HG03439 (cell line): ENCODE results near the gene XRCC4.
"Not testable (repeated sequence)": the region's sequence is repeated elsewhere in the genome, so short reads cannot be mapped to it uniquely, and the experiment has no call there.

Experiments used
- ATAC-seq: cut with Tn5 transposase; IDR thresholded peaks from one replicate; pipeline ENCODE4 v1.9.1; 2021; ENCODE audit warnings: mild to moderate bottlenecking, moderate library complexity; ENCODE audit not compliant: unreplicated experiment

Gene XRCC4

DNA sequence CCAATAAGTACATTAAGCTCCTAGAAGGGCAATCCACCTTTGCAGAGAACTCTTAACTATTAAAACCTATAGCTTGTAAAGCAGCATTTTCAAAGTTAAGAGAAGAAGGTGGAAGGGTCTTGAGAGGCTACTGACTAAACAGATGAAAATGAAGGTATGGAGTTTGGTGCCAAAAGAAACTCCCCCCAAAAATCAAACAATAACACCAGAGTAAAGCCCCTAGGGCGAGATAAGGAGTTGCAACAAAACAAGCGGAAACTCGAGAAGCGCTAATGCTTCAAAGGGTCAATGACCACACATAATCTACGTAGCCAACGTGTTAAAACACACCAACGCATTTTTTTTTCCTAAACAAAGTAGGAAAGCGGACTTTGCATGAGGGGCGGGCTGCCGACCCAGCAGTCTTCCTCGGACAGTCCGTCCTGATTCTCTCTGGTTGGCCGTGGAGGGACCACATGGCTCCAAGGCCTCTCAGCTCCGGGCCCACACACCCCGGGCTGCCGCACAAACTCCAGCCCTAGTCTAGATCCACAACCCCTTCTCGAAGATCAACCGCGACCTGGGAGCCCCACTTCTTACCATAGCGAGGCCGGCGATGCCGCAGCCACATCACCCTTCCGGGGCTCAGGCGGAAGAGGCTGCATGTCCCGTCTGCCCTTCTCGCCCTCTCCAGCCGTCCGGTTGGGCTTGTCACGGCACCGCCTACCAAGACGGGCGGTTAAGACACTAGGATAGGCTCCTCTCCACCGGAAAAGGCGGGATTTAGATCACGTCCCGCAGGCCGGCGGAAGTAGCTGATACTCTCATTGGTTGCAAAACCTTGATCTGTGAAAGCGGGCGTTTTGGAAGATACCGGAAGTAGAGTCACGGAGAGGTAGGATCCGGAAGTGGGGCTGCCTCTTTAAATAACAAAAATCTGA, at the start of gene XRCC4, which contains the start of gene TMEM167A:
Gene XRCC4 (plus strand): TSS at position 806 of the 920 bp plus-strand sequence. CDS start 27,373 bp downstream, outside the sequence.
Gene TMEM167A (minus strand): TSS at position 653 of the 920 bp plus-strand sequence. CDS start 71 bp downstream, at position 582.
- peak; percentile 99 for ATAC-seq

DNA sequence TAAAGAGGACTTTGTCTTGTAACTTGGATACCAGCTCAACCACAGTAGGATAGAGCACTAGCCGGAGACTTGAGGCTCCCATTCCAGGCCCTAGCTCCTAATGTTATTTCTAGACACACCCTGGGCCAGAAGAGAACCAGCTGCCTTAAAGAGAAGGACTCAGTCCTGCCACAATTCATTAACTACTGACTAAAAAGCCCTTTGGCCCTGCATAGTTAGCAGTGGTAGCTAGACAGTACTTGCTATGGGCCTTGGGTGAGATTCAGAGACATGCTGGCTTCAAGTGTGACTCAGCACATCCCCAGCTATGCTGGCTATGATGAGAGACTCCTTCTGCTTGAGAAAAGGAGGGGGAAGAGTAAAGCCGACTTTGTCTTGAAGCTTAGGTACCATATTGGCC, 47.4 kb upstream of the XRCC4 start:
- ATAC-seq: no peak

DNA sequence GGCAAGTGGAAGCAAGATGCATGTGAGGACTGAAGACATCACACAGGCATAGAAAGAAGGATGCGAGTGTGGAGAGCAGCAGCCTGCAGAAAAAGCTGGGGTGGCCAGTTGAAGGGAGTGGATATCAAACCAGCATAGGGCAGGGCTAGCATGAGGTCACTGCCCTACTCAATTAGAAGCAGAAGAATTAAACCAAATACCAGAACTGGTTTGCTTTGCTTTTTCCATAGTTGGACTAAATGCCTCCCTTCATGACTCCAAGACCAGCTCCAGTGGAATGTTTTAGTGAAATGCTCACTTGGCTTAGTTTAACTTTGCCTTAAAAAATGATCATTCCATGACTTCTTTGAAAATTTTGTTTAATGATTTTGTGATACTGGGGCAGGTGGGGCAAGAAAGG, 46.0 kb upstream of the XRCC4 start:
- ATAC-seq: no peak

DNA sequence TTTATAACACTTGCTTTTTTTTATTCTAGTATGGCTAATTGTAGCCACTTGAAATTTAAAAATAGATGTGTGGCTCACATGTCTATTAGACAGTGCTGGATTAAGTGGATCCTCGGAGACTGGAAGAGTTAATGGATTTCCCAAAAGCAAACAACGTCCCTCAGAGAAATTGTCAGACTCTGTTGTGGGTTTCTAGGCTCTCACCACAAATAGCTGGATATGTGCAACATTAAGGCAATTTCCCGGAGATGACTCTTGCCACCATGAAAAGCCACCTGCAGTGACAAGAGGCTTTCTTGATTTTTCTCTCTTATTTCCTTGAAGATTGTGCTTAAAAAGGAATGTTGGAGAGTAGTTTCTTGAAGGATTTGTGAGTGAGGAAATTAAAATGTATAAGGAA, 43.3 kb upstream of the XRCC4 start:
- no peak for ATAC-seq

DNA sequence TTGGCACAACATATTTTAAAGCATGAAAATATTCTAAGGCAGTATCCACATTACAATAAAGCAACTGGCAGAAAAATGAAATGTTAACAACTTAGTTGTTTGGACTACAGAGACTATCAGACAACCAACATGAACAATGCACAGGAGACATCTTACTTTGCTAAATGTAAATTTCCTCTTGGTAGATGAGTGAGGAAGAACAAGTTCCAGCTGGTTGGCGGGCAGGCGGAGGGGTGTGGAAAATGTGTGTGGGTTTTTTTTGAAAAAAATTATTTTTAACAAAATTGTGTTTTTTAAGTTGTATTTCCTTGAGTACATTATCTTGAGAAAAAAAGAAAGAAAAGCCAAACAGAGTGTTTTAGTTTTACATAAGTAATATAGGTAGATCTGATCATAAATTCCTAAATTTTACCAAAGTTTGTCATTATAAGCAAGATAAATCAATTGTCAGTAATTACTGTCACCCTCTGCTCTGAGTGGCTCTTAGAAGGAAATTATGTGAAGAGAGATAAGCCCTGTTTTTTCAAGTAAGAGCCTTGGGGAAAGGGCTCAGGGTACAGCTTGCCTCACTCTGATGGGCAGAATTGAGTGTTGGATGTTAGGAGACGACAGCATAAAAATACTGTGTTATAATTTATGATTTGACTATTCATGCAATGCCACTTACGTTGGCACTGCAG, 42.7 kb upstream of the XRCC4 start:
- ATAC-seq: no peak

DNA sequence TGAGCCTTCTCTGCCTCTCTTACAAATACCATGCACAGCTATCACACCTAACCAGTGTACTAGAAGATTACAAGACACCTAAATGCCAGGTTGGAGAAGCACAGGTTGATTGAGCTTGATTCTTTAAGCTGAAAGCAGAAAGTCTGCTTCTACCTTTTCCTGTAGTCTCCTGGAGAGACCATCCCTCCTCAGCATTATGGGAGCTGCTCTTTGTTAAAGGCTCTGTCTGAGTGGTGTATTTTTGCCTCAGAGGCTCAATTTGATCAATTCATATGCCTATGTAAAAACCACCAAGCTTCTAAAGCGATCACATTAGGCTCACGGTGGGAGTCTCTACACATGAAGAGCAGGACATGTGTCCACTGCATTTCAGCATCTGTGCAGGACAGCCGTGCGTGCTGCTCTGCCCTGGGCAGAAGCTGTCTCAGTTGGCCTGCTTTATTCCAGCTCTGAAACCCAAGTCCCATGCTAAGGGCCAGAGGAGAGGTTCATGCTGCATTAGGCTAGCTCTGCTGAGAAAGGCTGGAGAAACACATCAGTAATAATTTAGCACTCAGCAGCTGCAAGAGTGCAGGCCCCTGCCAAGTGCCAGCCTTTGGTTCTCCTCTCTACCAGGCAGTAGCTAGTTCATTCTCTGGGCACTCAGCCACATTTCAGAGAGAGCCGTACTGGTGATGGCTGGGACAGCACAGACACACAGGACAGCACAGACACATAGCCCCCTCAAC, 41.8 kb upstream of the XRCC4 start:
- ATAC-seq: no peak

DNA sequence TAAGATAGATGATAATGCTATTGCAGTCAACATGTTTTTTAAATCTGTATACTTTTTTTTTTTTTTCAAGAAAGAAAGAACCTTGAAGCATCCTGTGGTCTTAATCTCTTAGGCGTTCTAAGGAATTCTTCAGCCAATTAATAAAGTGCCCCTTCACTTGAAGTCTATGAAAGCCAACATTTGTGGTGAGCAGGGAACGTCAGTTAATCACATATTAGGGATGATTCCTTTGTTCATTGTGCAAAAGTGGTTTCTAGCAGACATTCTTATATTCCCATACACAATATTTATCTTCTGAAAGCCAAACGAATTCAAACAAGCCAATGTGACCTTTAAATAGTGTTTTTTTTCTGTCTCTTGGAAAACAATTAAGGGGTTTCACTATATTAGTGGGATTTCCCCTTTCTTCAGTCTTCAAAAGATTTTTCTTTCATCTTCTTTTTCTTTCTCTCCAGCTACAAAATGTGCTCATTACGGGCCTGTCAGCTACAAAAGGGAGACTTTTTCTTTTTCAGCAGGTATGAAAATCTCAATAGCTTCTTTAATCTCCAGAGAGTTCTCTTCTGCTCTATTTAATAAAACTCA, 40.3 kb upstream of the XRCC4 start:
- no peak for ATAC-seq

DNA sequence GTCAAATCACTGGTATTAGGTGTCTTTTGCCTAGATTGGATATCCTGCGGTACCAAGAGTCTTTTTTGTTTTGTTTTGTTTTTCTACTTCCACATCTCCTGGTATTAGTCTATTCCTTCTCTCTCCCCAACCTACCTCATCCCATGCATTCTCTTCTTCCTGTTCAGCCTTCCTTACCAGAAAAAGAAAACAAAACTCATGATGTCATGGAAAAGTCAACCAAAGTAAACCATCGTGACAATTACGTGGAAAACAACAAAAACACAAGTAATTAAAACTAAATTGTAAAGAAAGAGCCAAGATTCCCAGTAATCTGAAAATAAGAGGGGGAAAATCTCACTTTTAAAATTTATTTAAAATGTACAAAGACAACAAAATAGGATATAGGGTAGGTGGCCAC, 38.4 kb upstream of the XRCC4 start:
- ATAC-seq: no peak

DNA sequence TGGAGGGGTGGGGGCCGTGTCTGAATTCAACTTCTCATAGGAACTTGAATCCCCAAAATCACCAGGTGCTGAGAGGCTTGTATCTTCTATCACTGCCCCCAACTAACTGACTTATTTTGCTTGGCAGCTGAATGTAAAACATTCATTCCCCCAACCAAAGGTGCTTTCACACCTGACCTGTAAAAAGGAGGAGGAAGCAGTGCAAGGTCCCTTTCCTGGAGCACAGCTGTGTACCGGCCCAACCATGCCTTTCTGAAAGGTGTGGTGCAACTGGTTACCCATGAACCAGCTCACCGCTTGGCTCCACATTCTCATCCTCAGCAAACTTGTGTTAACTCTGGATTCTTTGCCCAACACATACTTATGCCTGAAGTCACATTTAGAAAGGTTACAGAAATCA, 34.8 kb upstream of the XRCC4 start:
- no peak for ATAC-seq

DNA sequence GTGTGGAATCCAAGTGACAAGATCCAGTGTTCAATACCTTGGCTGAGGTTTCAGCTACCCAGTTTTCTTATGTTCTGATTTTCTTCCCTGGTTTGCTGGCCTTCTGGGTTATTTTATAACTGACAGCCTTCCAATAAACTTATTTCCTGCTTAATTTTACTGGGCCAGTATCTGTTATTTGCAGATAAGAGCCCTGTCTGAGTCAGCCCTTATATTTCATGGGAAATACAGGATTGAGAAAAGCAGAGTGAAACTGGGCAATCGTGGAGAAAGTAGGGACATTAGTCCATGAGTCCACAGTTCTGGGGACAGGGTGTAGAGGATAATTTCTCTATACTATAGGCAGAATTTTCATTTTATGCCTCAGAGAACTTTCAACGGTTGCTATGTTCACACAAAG, 32.4 kb upstream of the XRCC4 start:
- no peak for ATAC-seq

DNA sequence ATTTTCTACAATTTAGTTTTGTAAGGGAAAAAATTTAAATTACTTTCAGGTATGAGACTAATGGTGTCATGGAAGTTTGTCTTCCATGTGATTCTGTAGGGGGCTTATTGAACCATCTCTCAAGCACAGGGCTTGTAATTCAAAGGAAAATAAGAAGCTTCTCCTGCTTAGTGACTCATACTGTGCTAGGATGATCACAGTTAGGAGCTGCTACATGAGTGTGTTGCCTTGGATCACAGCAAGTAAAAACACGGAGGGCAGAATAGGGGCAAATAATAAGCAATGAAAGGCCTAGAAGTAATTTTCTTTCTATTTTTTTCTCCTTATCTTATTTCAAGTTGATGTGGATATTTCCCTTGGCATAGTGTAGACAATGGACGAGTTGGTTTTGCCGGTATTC, 29.1 kb upstream of the XRCC4 start:
- ATAC-seq: no peak

DNA sequence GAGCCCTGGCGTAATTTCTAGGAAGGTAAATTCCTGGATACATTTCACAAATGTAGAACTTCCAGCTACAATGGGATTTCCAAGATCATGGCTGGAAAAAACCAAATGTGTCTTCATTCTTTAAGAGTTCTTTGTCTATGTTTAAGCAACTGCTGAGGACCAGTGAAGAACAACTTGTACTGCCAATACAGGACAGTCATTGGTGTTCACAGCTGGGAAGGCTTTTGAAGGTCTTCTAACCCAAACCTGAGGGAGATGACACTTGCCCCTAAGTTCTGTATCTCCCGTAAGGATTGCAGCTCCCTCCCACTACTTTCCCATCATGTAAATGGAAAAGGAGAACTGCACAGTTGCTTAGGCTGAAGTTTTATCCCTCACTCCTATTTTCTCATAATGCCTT, 28.5 kb upstream of the XRCC4 start:
- ATAC-seq: no peak

DNA sequence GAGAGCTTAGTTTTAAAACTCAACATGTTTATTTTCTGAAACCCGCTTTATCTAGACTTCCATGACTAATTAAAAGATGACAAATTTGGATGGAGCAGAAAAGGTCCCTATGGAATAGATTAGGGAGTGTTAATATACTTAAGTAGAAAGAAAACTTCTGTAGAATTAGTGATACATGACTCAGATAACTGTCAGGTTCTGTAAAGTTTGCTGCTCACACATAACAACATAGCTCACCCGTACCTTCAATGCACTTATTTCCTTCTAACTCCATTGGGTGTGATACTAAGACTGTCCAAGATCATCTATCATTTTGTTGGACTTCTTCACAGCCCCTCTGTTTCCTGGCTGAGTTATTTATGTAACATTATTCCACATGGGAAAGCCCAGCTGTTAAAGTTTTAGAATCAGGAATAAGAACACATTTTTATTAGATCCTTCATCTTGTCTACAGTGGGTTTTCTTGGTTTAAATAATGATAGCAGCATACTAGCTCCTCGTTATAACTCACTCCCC, 27.9 kb upstream of the XRCC4 start:
- ATAC-seq: no peak

DNA sequence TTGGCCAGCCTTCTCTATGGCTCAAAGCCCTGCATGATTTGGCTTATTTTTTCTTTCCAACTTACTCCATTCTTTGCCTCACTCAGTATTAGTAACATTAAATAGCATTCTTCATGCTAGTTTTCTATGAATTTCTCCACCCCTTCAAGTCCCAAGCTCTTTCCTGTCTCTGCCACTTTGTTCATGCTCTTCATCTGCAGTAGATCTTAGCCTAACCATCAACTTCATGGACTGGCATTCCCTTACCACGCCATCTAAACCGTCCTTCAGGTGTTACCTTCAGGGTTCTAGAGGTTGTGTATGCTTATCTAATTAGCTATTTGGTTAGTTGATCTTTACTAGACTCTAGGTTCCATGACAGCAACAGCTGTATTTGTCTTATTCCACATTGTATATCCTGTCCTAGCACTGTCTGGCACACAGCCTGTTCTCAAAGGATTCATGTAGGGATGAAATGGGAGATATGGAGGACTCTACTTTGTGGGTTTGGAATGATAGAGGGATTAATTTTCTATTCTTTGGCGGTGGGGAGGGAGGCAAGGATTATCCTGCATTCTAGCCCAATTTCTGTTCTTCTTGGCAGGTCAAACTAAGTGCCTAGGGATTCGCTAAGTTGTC, 26.5 kb upstream of the XRCC4 start:
- ATAC-seq: no peak

DNA sequence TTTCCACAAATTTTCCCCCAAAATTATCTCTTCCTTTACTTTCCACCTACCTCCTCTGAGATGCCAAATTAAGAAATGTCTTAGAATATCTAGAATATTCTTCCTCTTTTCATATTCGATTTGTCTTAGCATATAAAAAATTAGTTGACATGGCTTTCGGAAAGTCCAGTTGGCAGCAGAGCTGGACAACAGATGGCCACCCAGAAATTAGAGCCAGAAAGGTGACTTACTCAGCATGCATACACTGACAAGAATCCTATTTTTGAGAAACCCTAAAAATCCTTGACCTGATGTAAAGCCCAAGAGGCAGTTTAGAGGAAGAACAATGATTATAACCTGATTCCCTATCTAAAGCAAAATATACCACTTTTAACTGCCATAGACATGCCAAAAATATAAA, 22.2 kb upstream of the XRCC4 start:
- ATAC-seq: no peak

DNA sequence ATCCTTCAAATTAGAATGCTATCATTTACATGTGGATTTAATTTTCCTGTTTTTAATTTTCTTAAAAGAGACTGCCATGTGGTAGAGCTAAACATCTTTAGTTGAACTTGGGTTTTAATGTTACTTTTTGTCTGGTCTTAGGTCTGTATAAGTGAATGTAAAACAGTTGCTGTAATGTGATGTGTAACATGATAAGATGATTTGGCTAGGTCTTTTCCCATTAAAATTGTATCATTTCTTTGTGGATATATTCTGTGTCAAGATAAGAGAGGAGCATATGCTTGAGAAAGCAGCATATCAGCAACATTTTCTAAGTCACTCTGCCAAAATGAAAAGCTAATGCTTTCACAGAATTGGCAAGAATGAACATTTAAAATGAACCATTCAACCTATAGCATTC, 18.6 kb upstream of the XRCC4 start:
- ATAC-seq: no peak

DNA sequence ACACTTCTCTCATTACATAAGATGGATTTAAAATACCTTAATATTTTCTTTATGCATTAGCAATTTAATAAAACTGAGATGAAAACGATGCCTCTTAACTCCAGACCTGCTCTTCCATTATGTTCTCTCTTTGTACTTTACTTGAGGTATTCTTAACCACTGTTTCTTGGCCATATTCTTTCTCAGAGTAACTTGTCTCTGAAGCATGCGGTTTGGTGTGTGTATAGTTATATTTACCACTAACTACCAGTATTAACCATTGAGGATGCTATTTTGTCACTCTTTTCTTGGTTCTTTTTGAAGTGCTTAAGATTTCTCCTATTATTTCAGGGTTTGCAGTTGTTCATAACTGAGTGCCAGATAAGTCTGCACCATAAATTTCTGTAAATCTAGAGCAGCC, 18.0 kb upstream of the XRCC4 start:
- no peak for ATAC-seq

DNA sequence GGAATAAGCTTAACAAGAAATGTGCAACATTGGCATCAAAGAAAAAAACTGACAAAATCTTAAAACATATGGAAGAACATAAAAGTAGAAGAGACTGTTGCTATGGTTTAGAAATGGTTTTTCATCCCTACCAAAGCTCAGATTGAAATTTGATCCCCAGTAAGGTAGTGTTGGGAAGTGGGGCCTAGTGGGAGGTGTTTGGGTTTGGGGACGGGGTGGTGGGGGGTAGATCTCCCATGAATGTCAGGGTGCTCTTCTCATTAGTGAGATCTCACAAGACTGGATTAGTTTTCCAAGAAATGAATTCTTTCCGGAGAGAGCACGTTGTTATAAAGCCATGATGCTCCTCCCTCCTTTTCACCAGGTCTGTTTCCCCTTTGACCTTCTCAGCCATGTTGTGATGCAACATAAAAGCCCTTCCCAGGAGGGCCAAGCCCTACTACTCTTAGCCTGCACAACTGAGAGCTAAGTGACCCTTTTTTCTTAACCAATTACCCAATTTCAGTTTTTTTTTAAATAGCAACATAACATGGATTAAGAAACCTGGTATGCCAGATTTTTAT, 10.7 kb upstream of the XRCC4 start:
- no peak for ATAC-seq

DNA sequence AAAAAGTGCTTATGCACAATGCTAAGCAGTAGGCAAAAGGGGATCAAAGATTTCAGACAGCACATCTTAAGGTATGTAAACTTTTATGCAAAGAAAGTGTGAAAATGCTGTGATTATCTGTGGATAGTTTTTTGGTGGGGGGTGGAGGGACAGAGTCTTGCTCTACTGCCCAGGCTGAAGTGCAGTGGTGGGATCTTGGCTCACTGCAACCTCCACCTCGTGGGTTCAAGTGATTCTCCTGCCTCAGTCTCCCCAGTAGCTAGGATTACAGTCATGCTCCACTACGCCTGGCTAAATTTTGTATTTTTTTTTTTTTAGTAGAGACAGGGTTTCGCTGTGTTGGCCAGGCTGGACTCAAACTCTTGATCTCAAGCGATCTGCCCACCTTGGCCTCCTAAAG, 10.0 kb upstream of the XRCC4 start:
- ATAC-seq: not testable (repeated sequence)
